OCI-LY3 (cell line): ENCODE data around the gene ROBO1.

Experiments used
- H2AFZ ChIP-seq: fragments of 200-600, 300-600 bp; shearing (Covaris generic); 2 replicates; pipeline ENCODE4 v1.6.0; 2014; ENCODE audit warnings: antibody characterized with exemption, low read depth, low read length
- H3K27ac ChIP-seq: fragments of 200-600, 300-600 bp; sonication (generic); 2 replicates; pipeline ENCODE4 v1.5.1; 2014; ENCODE audit warnings: mild to moderate bottlenecking, low read length, moderate library complexity, mixed read lengths
- H3K27me3 ChIP-seq: fragments of 200-600, 300-600 bp; sonication (generic); 2 replicates; pipeline ENCODE4 v1.6.1; 2014; ENCODE audit warnings: low read depth, low read length, mixed read lengths
- H3K36me3 ChIP-seq: fragments of 200-600, 300-600 bp; sonication (generic); replicated peaks from 2 replicates; pipeline ENCODE3; 2014; ENCODE audit warnings: low read depth, low read length, mixed read lengths
- H3K4me1 ChIP-seq: fragments of 300-600, 200-600 bp; sonication (generic); 2 replicates; pipeline ENCODE4 v1.6.1; 2014; ENCODE audit warnings: low read length, mixed read lengths
- H3K4me2 ChIP-seq: fragments of 200-600, 300-600 bp; sonication (generic); 2 replicates; pipeline ENCODE4 v1.6.1; 2014; ENCODE audit warnings: low read length, mixed read lengths
- H3K4me3 ChIP-seq: fragments of 300-600, 200-600 bp; sonication (generic); 2 replicates; pipeline ENCODE4 v1.5.1; 2014; ENCODE audit warnings: antibody characterized with exemption, mild to moderate bottlenecking, low read length, moderate library complexity
- H3K79me2 ChIP-seq: fragments of 300-600, 200-600 bp; shearing (Covaris generic); 2 replicates; pipeline ENCODE4 v1.6.1; 2014; ENCODE audit warnings: mild to moderate bottlenecking, low read length, mixed read lengths
- H3K9ac ChIP-seq: fragments of 300-600, 200-600 bp; shearing (Covaris generic); 2 replicates; pipeline ENCODE4 v1.6.0; 2014; ENCODE audit warnings: mild to moderate bottlenecking, low read length, moderate library complexity
- H3K9me3 ChIP-seq: fragments of 200-600, 300-600 bp; shearing (Covaris generic); 2 replicates; pipeline ENCODE4 v1.6.1; 2014; ENCODE audit warnings: low read length, mixed read lengths; ENCODE audit not compliant: insufficient read depth
- H4K20me1 ChIP-seq: fragments of 200-600, 300-600 bp; sonication (generic); 2 replicates; pipeline ENCODE4 v1.6.1; 2016; ENCODE audit warnings: low read length, mixed read lengths; ENCODE audit not compliant: insufficient read depth
- EZH2phosphoT487 ChIP-seq: fragments of 200-600 bp; shearing (Covaris generic); IDR thresholded peaks from 2 replicates; pipeline ENCODE4 v1.6.1; 2018; ENCODE audit warnings: antibody characterized with exemption, mixed run types, low read depth
- TF ChIP-seq, protein P1 (sequence below): fragments of 200-600, 300-600 bp; sonication (generic); IDR thresholded peaks from 2 replicates; pipeline ENCODE4 v1.5.1; 2014; ENCODE audit warnings: antibody characterized with exemption, low read length, low read depth

ROBO1 gene

GRCh38 chr3:79410617-79411016, 357.2 kb downstream of the ROBO1 start:
- TF ChIP-seq, protein P1, sequence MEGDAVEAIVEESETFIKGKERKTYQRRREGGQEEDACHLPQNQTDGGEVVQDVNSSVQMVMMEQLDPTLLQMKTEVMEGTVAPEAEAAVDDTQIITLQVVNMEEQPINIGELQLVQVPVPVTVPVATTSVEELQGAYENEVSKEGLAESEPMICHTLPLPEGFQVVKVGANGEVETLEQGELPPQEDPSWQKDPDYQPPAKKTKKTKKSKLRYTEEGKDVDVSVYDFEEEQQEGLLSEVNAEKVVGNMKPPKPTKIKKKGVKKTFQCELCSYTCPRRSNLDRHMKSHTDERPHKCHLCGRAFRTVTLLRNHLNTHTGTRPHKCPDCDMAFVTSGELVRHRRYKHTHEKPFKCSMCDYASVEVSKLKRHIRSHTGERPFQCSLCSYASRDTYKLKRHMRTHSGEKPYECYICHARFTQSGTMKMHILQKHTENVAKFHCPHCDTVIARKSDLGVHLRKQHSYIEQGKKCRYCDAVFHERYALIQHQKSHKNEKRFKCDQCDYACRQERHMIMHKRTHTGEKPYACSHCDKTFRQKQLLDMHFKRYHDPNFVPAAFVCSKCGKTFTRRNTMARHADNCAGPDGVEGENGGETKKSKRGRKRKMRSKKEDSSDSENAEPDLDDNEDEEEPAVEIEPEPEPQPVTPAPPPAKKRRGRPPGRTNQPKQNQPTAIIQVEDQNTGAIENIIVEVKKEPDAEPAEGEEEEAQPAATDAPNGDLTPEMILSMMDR: no peak
- TF ChIP-seq EZH2phosphoT487: no peak
- Histone ChIP-seq H3K9ac (no peak overlapping the region), H4K20me1 (no peaks in the 10 kb centered on the region), H3K36me3 (no peaks in the 10 kb centered on the region), H3K4me3 (no peak overlapping the region), H2AFZ (no peak overlapping the region), H3K4me1 (peaks cover 4% of the 10 kb centered on the region; the same call in 1 of the 2 replicates), H3K79me2 (no peaks in the 10 kb centered on the region), H3K27ac (no peak overlapping the region), H3K9me3 (no peaks in the 10 kb centered on the region), H3K27me3 (no peaks in the 10 kb centered on the region), H3K4me2 (no peak overlapping the region)

GRCh38 chr3:79410136-79410535, 357.7 kb downstream of the ROBO1 start:
- Histone ChIP-seq H3K4me1 (peaks cover 4% of the 10 kb centered on the region; the same call in 1 of the 2 replicates), H3K9ac (no peak overlapping the region), H2AFZ (no peak overlapping the region)

GRCh38 chr3:79406175-79406574, 361.6 kb downstream of the ROBO1 start:
- TF ChIP-seq, protein P1: peak; percentile 54
- no peak for TF ChIP-seq EZH2phosphoT487
- H3K36me3 ChIP-seq: no peaks in the 10 kb centered on the region
- no peak overlapping the region for H2AFZ ChIP-seq
- H3K9me3 ChIP-seq: no peaks in the 10 kb centered on the region
- no peak overlapping the region for H3K27ac ChIP-seq
- no peak overlapping the region for H3K4me2 ChIP-seq
- no peaks in the 10 kb centered on the region for H3K27me3 ChIP-seq
- H3K4me1 ChIP-seq: peaks cover 4% of the 10 kb centered on the region; the same call in 1 of the 2 replicates
- no peaks in the 10 kb centered on the region for H4K20me1 ChIP-seq
- H3K4me3 ChIP-seq: no peak overlapping the region
- no peaks in the 10 kb centered on the region for H3K79me2 ChIP-seq
- no peak overlapping the region for H3K9ac ChIP-seq

More at GRCh38 chr3:79410136-79410535, 357.7 kb downstream of the ROBO1 start:
- H3K4me3 ChIP-seq: no peak overlapping the region
- no peaks in the 10 kb centered on the region for H3K36me3 ChIP-seq
- H3K4me2 ChIP-seq: no peak overlapping the region
- H3K79me2 ChIP-seq: no peaks in the 10 kb centered on the region
- no peak overlapping the region for H3K27ac ChIP-seq
- TF ChIP-seq EZH2phosphoT487: no peak
- TF ChIP-seq, protein P1: no peak
- H3K27me3 ChIP-seq: no peaks in the 10 kb centered on the region
- H3K9me3 ChIP-seq: no peaks in the 10 kb centered on the region
- H4K20me1 ChIP-seq: no peaks in the 10 kb centered on the region

DNA sequence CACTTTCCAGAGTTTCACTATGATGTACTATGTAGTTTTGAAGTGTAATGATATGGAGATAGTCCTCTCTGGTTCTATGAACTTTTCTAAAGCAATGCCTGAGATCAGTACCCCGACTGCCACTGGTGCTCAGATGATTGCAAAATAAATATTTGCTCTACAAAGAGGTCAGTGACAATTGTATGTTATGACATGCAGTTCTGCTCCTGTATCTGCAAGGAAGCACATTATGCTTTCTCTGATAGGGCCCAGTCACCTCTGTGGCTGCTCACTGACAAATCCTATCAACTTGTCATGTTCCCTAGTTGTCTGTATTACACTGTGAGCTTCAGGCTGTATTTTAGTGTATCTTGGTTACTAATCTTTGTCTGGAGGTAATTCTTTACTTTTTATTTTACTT, 362.6 kb downstream of the ROBO1 start:
- TF ChIP-seq EZH2phosphoT487: no peak
- TF ChIP-seq, protein P1: no peak
- peaks cover 4% of the 10 kb centered on the region; the same call in 1 of the 2 replicates for H3K4me1 ChIP-seq
- no peak overlapping the region for H3K9ac ChIP-seq
- H2AFZ ChIP-seq: no peak overlapping the region
- H4K20me1 ChIP-seq: no peaks in the 10 kb centered on the region
- H3K79me2 ChIP-seq: no peaks in the 10 kb centered on the region
- no peaks in the 10 kb centered on the region for H3K27me3 ChIP-seq
- H3K4me3 ChIP-seq: no peak overlapping the region
- no peaks in the 10 kb centered on the region for H3K9me3 ChIP-seq
- H3K27ac ChIP-seq: no peak overlapping the region
- no peaks in the 10 kb centered on the region for H3K36me3 ChIP-seq
- no peak overlapping the region for H3K4me2 ChIP-seq
